Measurements from ENCODE around the gene UCMA.

- TF ChIP-seq CTCF (conservative IDR thresholded peaks at IDR 0.05 in 1 of 2, IDR thresholded peaks at IDR 0.05 in 1 of 2; ENCODE audit: low read depth in 1 of 2, low read length in 2 of 2) = no peak
- no peak for TF ChIP-seq EZH2 (IDR thresholded peaks at IDR 0.05; ENCODE audit: low read length, missing control alignments)
These were observed at the start of gene UCMA for GRCh38 chr10:13234172-13234571.
